PC-3 (cell line): ENCODE data around the gene TUBB. TPM values are rescaled to one million over a fixed set of nuclear protein-coding genes. Genes with fewer than 3 reads are reported as not detected.
A peak's percentile ranks its signal among the peaks of the same experiment; 100 is the strongest.
"Not testable (repeated sequence)": the region's sequence is repeated elsewhere in the genome, so short reads cannot be mapped to it uniquely, and the experiment has no call there.

Source experiments
- ATAC-seq: fragments of 200-7000 bp; cut with Tn5 transposase; 2 replicates; pipeline ENCODE4 v1.9.1; 2020; ENCODE audit warnings: mild to moderate bottlenecking, moderate library complexity
- BruUV-seq: library from RNA; stranded (reverse); fragments of 400-500 nt; replicated peaks from 2 replicates; lab custom pipeline; 2021; lab: Mats Ljungman, UMichigan
- CTCF ChIA-PET: fragments of 300-600 bp; sonication (Branson Sonifier 250); formaldehyde crosslinking; loops from one replicate; lab custom pipeline; 2022; ENCODE audit warnings: antibody characterized with exemption; lab: Charles Lee
- POLR2A ChIA-PET: fragments of 300-600 bp; sonication (Branson Sonifier 250); formaldehyde crosslinking; loops from one replicate; lab custom pipeline; 2022; ENCODE audit warnings: antibody characterized with exemption; ENCODE audit not compliant: unreplicated experiment; lab: Charles Lee
- DNase-seq: peaks from one replicate; pipeline ENCODE4 v3.0.0-alpha.2; 2015
- H2AFZ ChIP-seq: fragments of 300-600 bp; sonication (generic); 2 replicates; pipeline ENCODE4 v1.6.0; 2016; ENCODE audit warnings: antibody characterized with exemption, low read length
- H3F3A ChIP-seq: fragments of 300-600 bp; sonication (generic); one replicate; pipeline ENCODE4 v1.6.0; 2017; ENCODE audit warnings: antibody characterized with exemption, low read length, control low read depth, mild to moderate bottlenecking; ENCODE audit not compliant: unreplicated experiment
- H3K27ac ChIP-seq: fragments of 300-600 bp; sonication (generic); 2 replicates; pipeline ENCODE4 v1.5.1; 2016; ENCODE audit warnings: mild to moderate bottlenecking, low read length
- H3K27me3 ChIP-seq: fragments of 300-600 bp; sonication (generic); 2 replicates; pipeline ENCODE4 v1.6.1; 2016; ENCODE audit warnings: low read length, mixed read lengths
- H3K36me3 ChIP-seq: fragments of 300-600 bp; sonication (generic); 2 replicates; pipeline ENCODE4 v1.6.1; 2016; ENCODE audit warnings: low read depth, mixed run types, low read length, mixed read lengths
- H3K4me1 ChIP-seq: fragments of 300-600 bp; sonication (generic); 2 replicates; pipeline ENCODE4 v1.5.1; 2016; ENCODE audit warnings: low read length; ENCODE audit not compliant: insufficient read depth
- H3K4me2 ChIP-seq: fragments of 300-600 bp; sonication (generic); 2 replicates; pipeline ENCODE4 v1.6.0; 2016; ENCODE audit warnings: low read length
- H3K4me3 ChIP-seq: fragments of 300-600 bp; sonication (generic); 2 replicates; pipeline ENCODE4 v1.5.1; 2016; ENCODE audit warnings: mild to moderate bottlenecking, low read length, mixed read lengths
- H3K79me2 ChIP-seq: fragments of 300-600 bp; sonication (generic); 2 replicates; pipeline ENCODE4 v1.6.1; 2017; ENCODE audit warnings: low read length, mixed read lengths
- H3K9ac ChIP-seq: fragments of 300-600 bp; sonication (generic); 2 replicates; pipeline ENCODE4 v1.6.0; 2016; ENCODE audit warnings: mild to moderate bottlenecking, low read length
- H3K9me2 ChIP-seq: fragments of 300-600 bp; sonication (generic); replicated peaks from 2 replicates; pipeline ENCODE4 v1.6.1; 2016; ENCODE audit warnings: mixed run types, low read length, mixed read lengths
- H3K9me3 ChIP-seq: fragments of 300-600 bp; sonication (generic); 2 replicates; pipeline ENCODE4 v1.6.1; 2016; ENCODE audit warnings: low read length, mixed read lengths
- H4K20me1 ChIP-seq: fragments of 300-600 bp; sonication (generic); 2 replicates; pipeline ENCODE4 v1.6.1; 2016; ENCODE audit warnings: low read length, mixed read lengths
- CTCF ChIP-seq: fragments of 300-600 bp; sonication (generic); conservative IDR thresholded peaks from 2 replicates; pipeline ENCODE4 v1.5.1; 2017; ENCODE audit warnings: antibody characterized with exemption, low read depth, mild to moderate bottlenecking, low read length
- EZH2 ChIP-seq: fragments of 300-600 bp; sonication (generic); IDR thresholded peaks from one replicate; pipeline ENCODE4 v1.6.1; 2017; ENCODE audit warnings: antibody characterized with exemption, mild to moderate bottlenecking, low read length; ENCODE audit not compliant: unreplicated experiment
- EZH2phosphoT487 ChIP-seq: fragments of 300-600 bp; sonication (generic); IDR thresholded peaks from 2 replicates; pipeline ENCODE4 v1.6.1; 2018; ENCODE audit warnings: mild to moderate bottlenecking, antibody characterized with exemption, low read length, borderline replicate concordance
- intact Hi-C: fragments of 100-400 bp; cut with micrococcal nuclease; formaldehyde crosslinking; loops from 2 replicates; pipeline ENCODE4 v1.9.0; 2023
- total RNA-seq: library from RNA; depleted of rRNA; stranded (reverse); fragments of >200 nt; gene quantifications from 2 replicates; pipeline ENCODE4 v1.2.3, GENCODE V29; 2014

TUBB gene
- total RNA-seq, 1 experiment from 2014 or later, result 1,398 TPM

- H3K4me1 ChIP-seq, result peaks cover 18% of the 10 kb centered on the region
- peaks cover 29% of the 10 kb centered on the region for H3F3A ChIP-seq
- H2AFZ ChIP-seq, H3K9ac ChIP-seq, CTCF ChIA-PET, H3K27me3 ChIP-seq, DNase-seq, ATAC-seq, H3K9me2 ChIP-seq, H3K4me3 ChIP-seq, H3K9me3 ChIP-seq: not testable (repeated sequence)
- peaks cover 37% of the 10 kb centered on the region for H3K36me3 ChIP-seq
- peak overlapping the region; percentile 2; the same call in 1 of the 2 replicates for H3K27ac ChIP-seq
- POLR2A ChIA-PET, result interaction anchor here (0.7 kb wide), 1 partner anchor 45 kb away, joined by 3 read pairs; no protein-coding TSS in a partner anchor
- peak overlapping the region; percentile 91; the same call in 1 of the 2 replicates for H3K4me2 ChIP-seq
- TSS peak; percentile 13 for BruUV-seq
- H4K20me1 ChIP-seq, result peaks cover 32% of the 10 kb centered on the region
- H3K79me2 ChIP-seq, result peaks cover 60% of the 10 kb centered on the region
- intact Hi-C loops, result loop anchor here (5.0 to 10.0 kb wide), 2 partner anchors 182 to 239 kb away; partner anchors contain the start of gene HLA-E
Observed at GRCh38 chr6:30723843-30724741, 3.9 kb downstream of the TUBB start.

GRCh38 chr6:30724906-30725667, 4.9 kb downstream of the TUBB start:
- ChIA-PET POLR2A (interaction anchor here (0.7 kb wide), 1 partner anchor 44 kb away, joined by 3 read pairs; no protein-coding TSS in a partner anchor), CTCF (no interaction called here)
- intact Hi-C loops, result loop anchor here (1.0 to 10.0 kb wide), 4 partner anchors 152 to 362 kb away; partner anchors contain the start of gene HLA-E
- no peaks in the 10 kb centered on the region for H3K9me3 ChIP-seq
- no peak overlapping the region for H3K9ac ChIP-seq
- H3K4me1 ChIP-seq, result peaks cover 12% of the 10 kb centered on the region
- peaks cover 32% of the 10 kb centered on the region for H4K20me1 ChIP-seq
- peak overlapping the region; percentile 2; the same call in 1 of the 2 replicates for H3K27ac ChIP-seq
- H2AFZ ChIP-seq, result no peak overlapping the region
- H3K9me2 ChIP-seq, result no peaks in the 10 kb centered on the region
- H3K4me3 ChIP-seq, result no peak overlapping the region
- peaks cover 52% of the 10 kb centered on the region for H3K79me2 ChIP-seq
- DNase-seq (no peak), ATAC-seq (no peak)
- peaks cover 44% of the 10 kb centered on the region for H3K36me3 ChIP-seq
- H3K4me2 ChIP-seq, result peak overlapping the region; percentile 20; the same call in 1 of the 2 replicates
- H3F3A ChIP-seq, result peaks cover 29% of the 10 kb centered on the region
- no TSS peak for BruUV-seq
- H3K27me3 ChIP-seq, result no peaks in the 10 kb centered on the region
- no peak for TF ChIP-seq CTCF
- TF ChIP-seq EZH2, result no peak
- no peak for TF ChIP-seq EZH2phosphoT487
